K562 (cell line): ENCODE results near the gene SCG3. TPM values are rescaled to one million over a fixed set of nuclear protein-coding genes. Genes with fewer than 3 reads are reported as not detected.

Experiments used
- ATAC-seq: fragments of 200-7000 bp; cut with Tn5 transposase; 3 replicates; pipeline ENCODE4 v1.9.1; 2020; ENCODE audit warnings: moderate library complexity
- BruUV-seq: library from RNA; stranded (reverse); fragments of 400-500 nt; replicated peaks from 2 replicates; lab custom pipeline; 2021; lab: Mats Ljungman, UMichigan
- CTCF ChIA-PET: fragments of 300-600 bp; formaldehyde crosslinking; extraction: SDS; loops from one replicate; lab custom pipeline; 2021; ENCODE audit warnings: low intra/inter-chr PET ratio; lab: Yijun Ruan, JAX
- POLR2A ChIA-PET: fragments of 300-600, 350-650 bp; sonication (Branson Sonifier 250); formaldehyde crosslinking; extraction: SDS; loops from one replicate; lab custom pipeline; 2021; ENCODE audit warnings: antibody characterized with exemption, inconsistent platforms; lab: Yijun Ruan, JAX
- DNase-seq, 4 experiments: peaks; one replicate each; pipeline versions ENCODE4 v3.0.0 to v3.0.0-alpha.2; 2011 to 2018; ENCODE audit warnings: low spot score in 3 of 4, mixed read lengths in 3 of 4; ENCODE audit errors: extremely low read depth in 1 of 4
- FAIRE-seq: peaks from 2 replicates; lab custom pipeline; 2011; peaks lifted over from hg19 to GRCh38; lab: Jason Lieb, UNC
- H2AFZ ChIP-seq: 2 replicates; pipeline ENCODE4 v1.6.0; 2011; ENCODE audit warnings: low read depth, low read length, control low read depth, inconsistent platforms
- H3K27ac ChIP-seq: fragments of 200-600 bp; 3 replicates; pipeline ENCODE4 v1.8.0; 2011; ENCODE audit warnings: low read depth, mild to moderate bottlenecking, control low read depth, inconsistent platforms, low read length, moderate library complexity, mixed read lengths; ENCODE audit errors: extremely low read depth
- H3K27me3 ChIP-seq, 2 experiments: fragments of 300-600 bp in 1 of 2; 2 replicates in 1 of 2; 3 replicates in 1 of 2; pipeline versions ENCODE4 v1.6.0 to v1.8.0; 2011; ENCODE audit warnings: inconsistent platforms in 2 of 2, low read length in 2 of 2, mild to moderate bottlenecking in 1 of 2, mixed read lengths in 1 of 2, moderate library complexity in 1 of 2; ENCODE audit not compliant: control insufficient read depth in 2 of 2, insufficient read depth in 2 of 2
- H3K36me3 ChIP-seq: fragments of 300-600 bp; 3 replicates; pipeline ENCODE4 v1.8.0; 2011; ENCODE audit warnings: mild to moderate bottlenecking, low read length, inconsistent platforms; ENCODE audit not compliant: control insufficient read depth, insufficient read depth
- H3K4me1 ChIP-seq, 2 experiments: fragments of 200-600 bp in 1 of 2; replicated peaks in 1 of 2; 2 replicates in 1 of 2; 3 replicates in 1 of 2; pipeline versions ENCODE4 v1.5.1 to v1.8.0; 2011; ENCODE audit warnings: inconsistent platforms in 2 of 2, low read length in 2 of 2, mild to moderate bottlenecking in 1 of 2, mixed read lengths in 1 of 2, moderate library complexity in 1 of 2; ENCODE audit not compliant: control insufficient read depth in 2 of 2, insufficient read depth in 2 of 2
- H3K4me2 ChIP-seq: 2 replicates; pipeline ENCODE4 v1.6.1; 2011; ENCODE audit warnings: low read length, control low read depth, inconsistent platforms, mixed read lengths; ENCODE audit not compliant: insufficient read depth
- H3K4me3 ChIP-seq: fragments of 200-600 bp; sonication (generic), shearing (Covaris generic); 2 replicates; pipeline ENCODE4 v1.5.1; 2016; ENCODE audit warnings: control low read depth, inconsistent platforms
- H3K79me2 ChIP-seq: fragments of 200-600 bp; 3 replicates; pipeline ENCODE4 v1.8.0; 2011; ENCODE audit warnings: low read length, inconsistent platforms; ENCODE audit not compliant: control insufficient read depth, insufficient read depth
- H3K9ac ChIP-seq, 2 experiments: 2 replicates each; pipeline versions ENCODE4 v1.6.0 to v1.6.1; 2011; ENCODE audit warnings: low read depth in 2 of 2, low read length in 2 of 2, control low read depth in 1 of 2, inconsistent platforms in 1 of 2, mild to moderate bottlenecking in 1 of 2, mixed read lengths in 1 of 2; ENCODE audit not compliant: insufficient read depth in 1 of 2
- H3K9me1 ChIP-seq: one replicate; pipeline ENCODE4 v1.6.0; 2011; ENCODE audit warnings: inconsistent platforms, mild to moderate bottlenecking, low read length, moderate library complexity; ENCODE audit not compliant: control insufficient read depth, insufficient read depth
- H3K9me3 ChIP-seq: replicated peaks from 2 replicates; pipeline ENCODE4 v1.5.1; 2011; ENCODE audit warnings: low read depth, low read length, inconsistent platforms; ENCODE audit not compliant: control insufficient read depth, insufficient read depth
- H4K20me1 ChIP-seq: replicated peaks from 2 replicates; pipeline ENCODE4 v1.6.1; 2011; ENCODE audit warnings: low read length, inconsistent platforms, mixed read lengths; ENCODE audit not compliant: control insufficient read depth, insufficient read depth
- CHAMP1 ChIP-seq: fragments of 450-650 bp; IDR thresholded peaks from 2 replicates; pipeline ENCODE4 v1.6.1; 2016; ENCODE audit warnings: mild to moderate bottlenecking
- ETV5 ChIP-seq: sonication (generic); formaldehyde crosslinking; IDR thresholded peaks from 2 replicates; pipeline ENCODE4 v1.4.0; 2020; ENCODE audit warnings: low read depth, mild to moderate bottlenecking, missing genetic modification reagents
- HDAC3 ChIP-seq: fragments of 450-650 bp; IDR thresholded peaks from 2 replicates; pipeline ENCODE4 v1.6.1; 2018; ENCODE audit warnings: borderline replicate concordance, mild to moderate bottlenecking, moderate library complexity; ENCODE audit not compliant: partially characterized antibody
- HDGF ChIP-seq: fragments of 450-650 bp; IDR thresholded peaks from 2 replicates; pipeline ENCODE4 v1.6.1; 2016
- IFI16 ChIP-seq: fragments of 250-450 bp; sonication (Bioruptor Pico); IDR thresholded peaks from 2 replicates; pipeline ENCODE4 v2.1.2; 2022; ENCODE audit warnings: mild to moderate bottlenecking, inconsistent platforms
- JUN ChIP-seq, 2 experiments: sonication (generic) in 1 of 2; formaldehyde crosslinking in 1 of 2; IDR thresholded peaks; 2 replicates each; pipeline versions ENCODE4 v1.6.1 to v1.8.0; 2012 to 2022; ENCODE audit warnings: borderline replicate concordance in 2 of 2, mild to moderate bottlenecking in 2 of 2, improper control_type of control experiment in 1 of 2, low read depth in 1 of 2, low read length in 1 of 2, missing genetic modification reagents in 1 of 2
- KAT2B ChIP-seq: IDR thresholded peaks from one replicate; pipeline ENCODE4 v1.6.1; 2012; ENCODE audit warnings: low read depth, mild to moderate bottlenecking, control low read depth, inconsistent platforms, low read length, moderate library complexity
- NR1H2 ChIP-seq: sonication (generic); formaldehyde crosslinking; IDR thresholded peaks from 2 replicates; pipeline ENCODE4 v1.4.0; 2020; ENCODE audit warnings: mild to moderate bottlenecking, missing genetic modification reagents
- SIRT6 ChIP-seq: IDR thresholded peaks from one replicate; pipeline ENCODE4 v1.6.1; 2012; ENCODE audit warnings: low read depth, mild to moderate bottlenecking, control low read depth, inconsistent platforms, low read length, moderate library complexity
- SRSF1 ChIP-seq: fragments of 200-400 bp; formaldehyde crosslinking; IDR thresholded peaks from 2 replicates; pipeline ENCODE4 v1.6.1; 2017; ENCODE audit warnings: mild to moderate bottlenecking, low read depth, low read length, moderate library complexity
- TFAM ChIP-seq: fragments of 250-450 bp; sonication (Bioruptor Pico); conservative IDR thresholded peaks from 2 replicates; pipeline ENCODE4 v1.5.0; 2021; ENCODE audit warnings: mild to moderate bottlenecking, moderate library complexity
- THRA ChIP-seq: fragments of 450-650 bp; IDR thresholded peaks from 2 replicates; pipeline ENCODE4 v1.6.1; 2017; ENCODE audit warnings: mild to moderate bottlenecking, moderate library complexity
- ZNF561 ChIP-seq: fragments of 450-650 bp; formaldehyde crosslinking; conservative IDR thresholded peaks from 2 replicates; pipeline ENCODE4 v1.4.0; 2020; ENCODE audit warnings: mild to moderate bottlenecking, moderate library complexity
- WGBS: fragments of 100-300 bp; shearing (Covaris generic); methylation state at CpG from one replicate; pipeline ENCODE4 v1.1.6; 2016; ENCODE audit warnings: low coverage, mixed read lengths; ENCODE audit not compliant: insufficient coverage; ENCODE audit errors: missing lambda C conversion rate; 5-methylcytosine and 5-hydroxymethylcytosine counted together
- in situ Hi-C: fragments of 300-500 bp; cut with MboI; formaldehyde crosslinking; loops from 4 replicates; pipeline ENCODE4 v1.15.0; 2018; ENCODE audit warnings: inconsistent platforms, mixed read lengths
- intact Hi-C: fragments of 100-400 bp; cut with micrococcal nuclease; formaldehyde crosslinking; loops from 2 replicates; pipeline ENCODE4 v1.14.2; 2022
- polyA plus RNA-seq, 8 experiments: library from polyadenylated mRNA; depleted of rRNA in 4 of 8; stranded (reverse) in 5 of 8; unstranded in 3 of 8; fragments of >200 nt; fragmentation: Nextera tagmentation in 2 of 8; fragmentation: Illumina TruSeq in 1 of 8; extraction: Ambion mirVana in 2 of 8; extraction: Trizol in 1 of 8; gene quantifications; 2 replicates each; pipeline versions ENCODE4 v1.2.1 to v1.2.3, GENCODE V29; 2011 to 2014; ENCODE audit warnings: inconsistent platforms in 1 of 8, missing spikeins in 1 of 8
- total RNA-seq, 7 experiments: library from RNA; depleted of rRNA in 6 of 7; stranded (reverse); fragments of >200 nt in 6 of 7; fragmentation: Illumina TruSeq in 2 of 7; extraction: Trizol in 2 of 7; gene quantifications; 2 replicates each; pipeline versions ENCODE4 v1.2.1 to v1.2.3, GENCODE V29; 2011 to 2021; ENCODE audit warnings: low replicate concordance in 1 of 7
- TF ChIP-seq, protein P1 (sequence below): fragments of 250-450 bp; sonication (Bioruptor Pico); IDR thresholded peaks from 2 replicates; pipeline ENCODE4 v1.5.0; 2021

SCG3 gene
- total and polyA plus RNA-seq, 9 of the 15 experiments (the other 6 are each of a cell fraction or from before 2014, with no cell fraction given): 13.0 to 43.8 (median 21.0) TPM

- Histone ChIP-seq H3K27ac (no peak overlapping the region), H3K9ac (no peak overlapping the region), H3K9me3 (no peaks in the 10 kb centered on the region), H3K79me2 (no peaks in the 10 kb centered on the region; the same call in 2 of the 3 replicates), H3K27me3 (no peaks in the 10 kb centered on the region; a peak in 1 of 5 replicates), H4K20me1 (no peaks in the 10 kb centered on the region), H3K4me3 (no peak overlapping the region), H3K4me1 (peaks cover 11 to 13% of the 10 kb centered on the region in 2 experiments; a peak in 4 of 5 replicates), H3K9me1 (no peaks in the 10 kb centered on the region), H3K36me3 (no peaks in the 10 kb centered on the region; the same call in 2 of the 3 replicates), H3K4me2 (0 out of 2 replicates have a peak overlapping the region, but pooled peaks have one; percentile 80), H2AFZ (peak overlapping the region; percentile 92; the same call in 1 of the 2 replicates)
- TSS peak; percentile 47 for BruUV-seq
- DNase-seq (no peak), ATAC-seq (no peak), FAIRE-seq (no peak)
- intact Hi-C loops: no loop called here
- CTCF ChIA-PET: no interaction called here
- POLR2A ChIA-PET: no interaction called here
- in situ Hi-C loops: no loop called here
- 40% methylated on average over 4 of the region's 4 CpGs for WGBS
- no peak for TF ChIP-seq KAT2B
- no peak for TF ChIP-seq IFI16 (CRISPR knock-in tag)
- TF ChIP-seq CHAMP1: no peak
- TF ChIP-seq HDGF: no peak
- TF ChIP-seq TFAM (CRISPR knock-in tag): no peak
- TF ChIP-seq NR1H2 (CRISPR knock-in tag): no peak
- no peak for TF ChIP-seq ETV5
- TF ChIP-seq, protein P1, sequence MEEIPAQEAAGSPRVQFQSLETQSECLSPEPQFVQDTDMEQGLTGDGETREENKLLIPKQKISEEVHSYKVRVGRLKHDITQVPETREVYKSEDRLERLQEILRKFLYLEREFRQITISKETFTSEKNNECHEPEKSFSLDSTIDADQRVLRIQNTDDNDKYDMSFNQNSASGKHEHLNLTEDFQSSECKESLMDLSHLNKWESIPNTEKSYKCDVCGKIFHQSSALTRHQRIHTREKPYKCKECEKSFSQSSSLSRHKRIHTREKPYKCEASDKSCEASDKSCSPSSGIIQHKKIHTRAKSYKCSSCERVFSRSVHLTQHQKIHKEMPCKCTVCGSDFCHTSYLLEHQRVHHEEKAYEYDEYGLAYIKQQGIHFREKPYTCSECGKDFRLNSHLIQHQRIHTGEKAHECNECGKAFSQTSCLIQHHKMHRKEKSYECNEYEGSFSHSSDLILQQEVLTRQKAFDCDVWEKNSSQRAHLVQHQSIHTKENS (CRISPR knock-in tag): no peak
- TF ChIP-seq THRA: no peak
- TF ChIP-seq JUN (IDR thresholded peaks at IDR 0.05; ENCODE audit: borderline replicate concordance, low read depth, low read length): no peak
- TF ChIP-seq JUN (CRISPR knock-in tag; IDR thresholded peaks at IDR 0.05; ENCODE audit: borderline replicate concordance): no peak
- no peak for TF ChIP-seq ZNF561
- no peak for TF ChIP-seq SRSF1
- no peak for TF ChIP-seq HDAC3
- no peak for TF ChIP-seq SIRT6
These were observed 68.9 kb downstream of the SCG3 start for GRCh38 chr15:51750186-51750585.
